DOHH2 (cell line): ENCODE data around the gene ARHGEF7.

ENCODE experiments used
- H3F3A ChIP-seq: fragments of 200-600 bp; sonication (generic), shearing (Covaris generic); 2 replicates; pipeline ENCODE4 v1.6.0; 2016; ENCODE audit warnings: antibody characterized with exemption, mild to moderate bottlenecking; ENCODE audit not compliant: control insufficient read depth, insufficient read depth
- H3K27ac ChIP-seq: fragments of 200-600 bp; sonication (generic); 2 replicates; pipeline ENCODE4 v1.5.1; 2014; ENCODE audit warnings: low read depth, mild to moderate bottlenecking, low read length, moderate library complexity
- H3K27me3 ChIP-seq: fragments of 200-600 bp; sonication (generic); 2 replicates; pipeline ENCODE4 v1.6.1; 2014; ENCODE audit warnings: mild to moderate bottlenecking, low read length, mixed read lengths; ENCODE audit not compliant: control insufficient read depth
- H3K36me3 ChIP-seq: fragments of 200-600 bp; sonication (generic); 2 replicates; pipeline ENCODE4 v1.6.1; 2014; ENCODE audit warnings: mild to moderate bottlenecking, low read length, moderate library complexity, mixed read lengths; ENCODE audit not compliant: control insufficient read depth
- H3K4me1 ChIP-seq: fragments of 200-600 bp; sonication (generic); 2 replicates; pipeline ENCODE4 v1.6.1; 2014; ENCODE audit warnings: mild to moderate bottlenecking, low read length, mixed read lengths; ENCODE audit not compliant: control insufficient read depth
- H3K4me2 ChIP-seq: fragments of 200-600 bp; sonication (generic); 2 replicates; pipeline ENCODE4 v1.6.0; 2014; ENCODE audit warnings: mild to moderate bottlenecking, low read length, moderate library complexity
- H3K4me3 ChIP-seq: fragments of 200-600 bp; sonication (generic); 2 replicates; pipeline ENCODE4 v1.5.1; 2014; ENCODE audit warnings: mild to moderate bottlenecking, low read length, mixed read lengths
- H3K79me2 ChIP-seq: fragments of 200-600 bp; sonication (generic); 2 replicates; pipeline ENCODE4 v1.6.1; 2014; ENCODE audit warnings: mild to moderate bottlenecking, low read length, mixed read lengths; ENCODE audit not compliant: control insufficient read depth
- H3K9me2 ChIP-seq: fragments of 200-600 bp; sonication (generic); replicated peaks from 2 replicates; pipeline ENCODE4 v1.6.1; 2014; ENCODE audit warnings: mild to moderate bottlenecking, low read length, mixed read lengths; ENCODE audit not compliant: control insufficient read depth
- H3K9me3 ChIP-seq: fragments of 200-600 bp; sonication (generic); 2 replicates; pipeline ENCODE4 v1.6.1; 2014; ENCODE audit warnings: antibody characterized with exemption, low read length, mixed read lengths; ENCODE audit not compliant: control insufficient read depth, insufficient read depth
- H4K20me1 ChIP-seq: fragments of 200-600 bp; sonication (generic); 2 replicates; pipeline ENCODE4 v1.6.0; 2014; ENCODE audit warnings: low read depth, mild to moderate bottlenecking, antibody characterized with exemption, low read length, moderate library complexity; ENCODE audit not compliant: control insufficient read depth, insufficient read depth
- EZH2phosphoT487 ChIP-seq: fragments of 200-600 bp; sonication (generic); IDR thresholded peaks from 2 replicates; pipeline ENCODE4 v1.6.1; 2017; ENCODE audit warnings: borderline replicate concordance, mild to moderate bottlenecking, antibody characterized with exemption, low read length, moderate library complexity, mixed read lengths
- TF ChIP-seq, protein P1 (sequence below): fragments of 200-600 bp; sonication (generic); IDR thresholded peaks from one replicate; pipeline ENCODE4 v1.5.1; 2014; ENCODE audit warnings: antibody characterized with exemption, mild to moderate bottlenecking, low read depth, low read length; ENCODE audit not compliant: poor library complexity, severe bottlenecking

Gene ARHGEF7

DNA sequence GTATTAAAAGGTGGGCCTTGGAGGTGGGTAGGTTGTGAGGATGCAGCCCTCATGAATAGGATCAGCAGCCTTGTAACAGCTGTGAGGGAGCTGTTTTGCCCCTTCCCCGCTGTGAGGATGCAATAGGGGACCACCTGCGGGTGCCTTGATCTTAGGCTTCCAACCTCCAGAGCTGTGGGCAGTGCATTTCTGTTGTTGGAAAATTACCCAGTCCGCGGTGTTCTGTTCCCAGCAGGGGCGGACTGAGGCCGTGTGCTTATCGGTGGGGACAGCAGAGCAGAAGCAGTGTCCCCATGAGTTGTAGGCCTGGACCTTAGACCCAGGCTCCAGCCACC, 150.6 kb downstream of the ARHGEF7 start:
- Histone ChIP-seq H3K4me2 (no peak overlapping the region), H3K9me2 (no peaks in the 10 kb centered on the region), H3K27ac (no peak overlapping the region), H3K4me3 (no peak overlapping the region), H3K79me2 (peaks cover 49% of the 10 kb centered on the region), H3K9me3 (no peaks in the 10 kb centered on the region), H3K36me3 (peaks cover 91% of the 10 kb centered on the region), H4K20me1 (peaks cover 8% of the 10 kb centered on the region), H3K27me3 (no peaks in the 10 kb centered on the region), H3F3A (no peaks in the 10 kb centered on the region), H3K4me1 (no peaks in the 10 kb centered on the region)
- TF ChIP-seq, protein P1, sequence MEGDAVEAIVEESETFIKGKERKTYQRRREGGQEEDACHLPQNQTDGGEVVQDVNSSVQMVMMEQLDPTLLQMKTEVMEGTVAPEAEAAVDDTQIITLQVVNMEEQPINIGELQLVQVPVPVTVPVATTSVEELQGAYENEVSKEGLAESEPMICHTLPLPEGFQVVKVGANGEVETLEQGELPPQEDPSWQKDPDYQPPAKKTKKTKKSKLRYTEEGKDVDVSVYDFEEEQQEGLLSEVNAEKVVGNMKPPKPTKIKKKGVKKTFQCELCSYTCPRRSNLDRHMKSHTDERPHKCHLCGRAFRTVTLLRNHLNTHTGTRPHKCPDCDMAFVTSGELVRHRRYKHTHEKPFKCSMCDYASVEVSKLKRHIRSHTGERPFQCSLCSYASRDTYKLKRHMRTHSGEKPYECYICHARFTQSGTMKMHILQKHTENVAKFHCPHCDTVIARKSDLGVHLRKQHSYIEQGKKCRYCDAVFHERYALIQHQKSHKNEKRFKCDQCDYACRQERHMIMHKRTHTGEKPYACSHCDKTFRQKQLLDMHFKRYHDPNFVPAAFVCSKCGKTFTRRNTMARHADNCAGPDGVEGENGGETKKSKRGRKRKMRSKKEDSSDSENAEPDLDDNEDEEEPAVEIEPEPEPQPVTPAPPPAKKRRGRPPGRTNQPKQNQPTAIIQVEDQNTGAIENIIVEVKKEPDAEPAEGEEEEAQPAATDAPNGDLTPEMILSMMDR: no peak
- no peak for TF ChIP-seq EZH2phosphoT487

DNA sequence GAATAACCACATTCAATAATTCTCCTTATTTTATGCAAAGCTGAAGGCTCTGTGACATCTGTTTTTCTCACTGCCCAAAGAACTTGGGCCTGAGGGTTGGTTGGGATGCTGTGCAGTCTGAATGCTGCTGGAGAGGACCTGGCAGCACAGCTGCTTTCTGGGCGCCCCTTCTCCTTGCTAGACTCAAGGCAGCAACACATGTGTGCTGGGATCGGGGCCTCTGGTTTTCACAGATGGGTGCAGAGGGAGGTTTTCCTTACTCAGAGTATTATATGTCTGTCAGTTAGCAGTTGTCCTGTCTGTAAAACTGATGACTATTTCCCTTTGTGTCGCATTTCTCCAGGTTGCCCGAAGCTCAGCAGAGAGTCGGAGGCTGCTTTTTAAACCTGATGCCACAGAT, 152.1 kb downstream of the ARHGEF7 start:
- Histone ChIP-seq H3K27ac (no peak overlapping the region), H3K9me2 (no peaks in the 10 kb centered on the region), H3K4me2 (no peak overlapping the region), H3K36me3 (peaks cover 95% of the 10 kb centered on the region), H3K27me3 (no peaks in the 10 kb centered on the region), H3K4me3 (no peak overlapping the region), H3F3A (no peaks in the 10 kb centered on the region), H3K9me3 (no peaks in the 10 kb centered on the region), H4K20me1 (peaks cover 12% of the 10 kb centered on the region; the same call in 1 of the 2 replicates), H3K79me2 (peaks cover 56% of the 10 kb centered on the region), H3K4me1 (no peaks in the 10 kb centered on the region)
- no peak for TF ChIP-seq EZH2phosphoT487
- TF ChIP-seq, protein P1: no peak

DNA sequence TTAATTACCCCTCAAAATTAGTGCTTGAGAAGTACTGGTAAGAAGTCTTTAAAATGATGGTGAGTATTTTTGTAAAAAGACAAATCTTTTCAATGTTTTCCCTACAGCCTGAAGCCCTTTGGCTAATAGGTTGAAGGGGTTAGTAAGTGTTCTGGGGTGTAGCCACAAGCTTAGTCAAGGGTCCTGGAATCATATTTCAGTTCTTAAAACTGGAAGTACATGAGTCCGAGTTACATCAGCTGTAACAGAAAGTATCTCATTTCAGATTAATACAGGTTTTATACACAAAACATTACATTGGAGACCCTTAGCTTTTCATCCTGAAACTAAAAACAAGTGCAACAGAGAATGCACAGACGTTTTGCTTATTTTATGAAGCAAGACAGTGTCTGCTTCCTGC, 152.7 kb downstream of the ARHGEF7 start:
- Histone ChIP-seq H3K36me3 (peaks cover 95% of the 10 kb centered on the region), H3K4me2 (no peak overlapping the region), H3F3A (no peaks in the 10 kb centered on the region), H3K9me3 (no peaks in the 10 kb centered on the region), H3K27ac (no peak overlapping the region), H3K27me3 (no peaks in the 10 kb centered on the region), H3K4me3 (no peak overlapping the region), H4K20me1 (peaks cover 12% of the 10 kb centered on the region; the same call in 1 of the 2 replicates), H3K4me1 (no peaks in the 10 kb centered on the region), H3K9me2 (no peaks in the 10 kb centered on the region), H3K79me2 (peaks cover 50% of the 10 kb centered on the region)
- TF ChIP-seq, protein P1: no peak
- no peak for TF ChIP-seq EZH2phosphoT487

DNA sequence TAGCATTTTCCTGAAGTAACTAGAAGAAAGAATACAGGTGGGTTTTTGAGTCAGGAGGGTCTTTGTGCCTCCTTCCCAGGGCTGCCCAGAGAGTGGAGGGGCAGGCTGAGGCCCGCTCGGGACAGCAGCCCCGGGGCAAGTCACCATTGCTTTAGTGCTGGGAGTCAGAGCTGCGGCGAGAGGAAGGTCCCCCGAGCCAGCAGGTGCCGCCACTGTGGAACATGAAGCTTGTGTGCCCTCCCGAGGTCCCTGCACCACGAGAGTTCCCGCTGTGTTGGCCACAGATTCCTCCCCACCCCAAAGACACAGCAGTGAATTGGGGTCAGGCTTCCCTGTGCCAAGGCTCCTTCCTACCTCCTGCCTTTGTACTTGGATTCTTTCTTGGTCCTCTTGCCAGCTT, 154.4 kb downstream of the ARHGEF7 start:
- H4K20me1 ChIP-seq: peaks cover 8% of the 10 kb centered on the region; the same call in 1 of the 2 replicates
- H3K4me2 ChIP-seq: no peak overlapping the region
- H3K79me2 ChIP-seq: peaks cover 34% of the 10 kb centered on the region
- H3K4me3 ChIP-seq: no peak overlapping the region
- TF ChIP-seq, protein P1: no peak
- TF ChIP-seq EZH2phosphoT487: no peak
- H3F3A ChIP-seq: no peaks in the 10 kb centered on the region
- peaks cover 95% of the 10 kb centered on the region for H3K36me3 ChIP-seq
- H3K4me1 ChIP-seq: no peaks in the 10 kb centered on the region
- no peak overlapping the region for H3K27ac ChIP-seq
- H3K9me3 ChIP-seq: no peaks in the 10 kb centered on the region
- H3K27me3 ChIP-seq: no peaks in the 10 kb centered on the region
- H3K9me2 ChIP-seq: no peaks in the 10 kb centered on the region
